Gastroesophageal sphincter (tissue), 3 donors: ENCODE results near the gene OTUD5.

Experiments used
- CTCF ChIP-seq, 4 experiments: fragments of 200-600 bp in 2 of 4; fragments of 450-650 bp in 2 of 4; sonication (generic) in 1 of 4; IDR thresholded peaks; one replicate each; pipeline ENCODE4 v1.5.1; 2017 to 2019; ENCODE audit warnings: antibody characterized with exemption in 4 of 4, mild to moderate bottlenecking in 2 of 4, moderate library complexity in 2 of 4
- POLR2A ChIP-seq, 2 donors: fragments of 450-650 bp; IDR thresholded peaks; one replicate each; pipeline ENCODE4 v1.6.1; 2017; ENCODE audit warnings: antibody characterized with exemption in 2 of 2, mild to moderate bottlenecking in 2 of 2, moderate library complexity in 1 of 2

GRCh38 chrX:48911412-48912182 is 45.8 kb downstream of the OTUD5 start, which contains the start of gene SLC35A2:
- TF ChIP-seq POLR2A (IDR thresholded peaks at IDR 0.05) (peak; percentile 46 to 63), CTCF (IDR thresholded peaks at IDR 0.05) (no peak)
